GM12865 (cell line): ENCODE results near the gene TMEM179.

ENCODE experiments used
- DNase-seq: peaks from one replicate; pipeline ENCODE4 v3.0.0; 2010; ENCODE audit warnings: low read depth
- H3K4me3 ChIP-seq: 2 replicates; pipeline ENCODE4 v1.5.1; 2011; ENCODE audit warnings: mild to moderate bottlenecking, low read depth, low read length, control low read depth
- TF ChIP-seq, protein P1 (sequence below): IDR thresholded peaks from 2 replicates; pipeline ENCODE4 v1.5.1; 2011; ENCODE audit warnings: low read length, control low read depth, low read depth, inconsistent platforms; ENCODE audit not compliant: insufficient read depth; ENCODE audit errors: missing control alignments

TMEM179 gene

DNA sequence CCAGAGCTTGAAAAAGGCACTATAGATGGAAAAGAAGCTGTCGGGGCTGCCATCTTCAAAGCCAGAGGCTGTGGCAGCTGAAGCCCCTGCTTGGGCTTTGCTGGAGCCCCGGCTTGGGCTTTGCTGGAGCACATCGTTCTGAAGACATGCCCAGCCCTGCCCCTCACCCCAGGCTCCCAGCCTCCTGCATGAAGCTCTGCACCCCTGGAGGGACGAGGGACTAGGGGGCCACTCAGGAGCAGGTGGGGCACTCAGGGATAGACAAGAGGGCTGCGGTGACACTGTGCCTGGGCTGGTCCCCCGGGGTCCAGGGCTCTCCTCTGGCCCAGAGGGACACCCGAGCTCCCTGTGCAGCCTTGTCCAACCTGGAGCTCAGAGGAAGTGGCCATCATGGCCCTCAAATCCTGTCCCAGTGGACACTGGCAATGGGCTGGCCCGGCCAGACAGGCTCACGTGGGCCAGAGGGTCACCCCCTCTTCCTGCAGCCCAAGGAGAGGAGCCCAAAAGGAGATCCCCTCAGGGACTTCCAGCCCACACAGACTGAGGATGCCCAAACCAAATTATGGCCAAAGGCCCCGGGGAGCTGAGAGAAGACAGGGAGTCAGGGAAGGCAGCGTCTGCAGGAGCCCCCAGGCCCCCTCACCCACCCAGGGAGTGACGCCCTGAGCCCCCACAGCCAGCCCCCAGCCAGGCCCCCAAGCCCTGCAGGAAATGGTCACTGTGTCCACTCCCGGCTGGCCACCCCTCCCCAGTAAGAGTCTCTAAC is 48.1 kb downstream of the TMEM179 start:
- TF ChIP-seq, protein P1, sequence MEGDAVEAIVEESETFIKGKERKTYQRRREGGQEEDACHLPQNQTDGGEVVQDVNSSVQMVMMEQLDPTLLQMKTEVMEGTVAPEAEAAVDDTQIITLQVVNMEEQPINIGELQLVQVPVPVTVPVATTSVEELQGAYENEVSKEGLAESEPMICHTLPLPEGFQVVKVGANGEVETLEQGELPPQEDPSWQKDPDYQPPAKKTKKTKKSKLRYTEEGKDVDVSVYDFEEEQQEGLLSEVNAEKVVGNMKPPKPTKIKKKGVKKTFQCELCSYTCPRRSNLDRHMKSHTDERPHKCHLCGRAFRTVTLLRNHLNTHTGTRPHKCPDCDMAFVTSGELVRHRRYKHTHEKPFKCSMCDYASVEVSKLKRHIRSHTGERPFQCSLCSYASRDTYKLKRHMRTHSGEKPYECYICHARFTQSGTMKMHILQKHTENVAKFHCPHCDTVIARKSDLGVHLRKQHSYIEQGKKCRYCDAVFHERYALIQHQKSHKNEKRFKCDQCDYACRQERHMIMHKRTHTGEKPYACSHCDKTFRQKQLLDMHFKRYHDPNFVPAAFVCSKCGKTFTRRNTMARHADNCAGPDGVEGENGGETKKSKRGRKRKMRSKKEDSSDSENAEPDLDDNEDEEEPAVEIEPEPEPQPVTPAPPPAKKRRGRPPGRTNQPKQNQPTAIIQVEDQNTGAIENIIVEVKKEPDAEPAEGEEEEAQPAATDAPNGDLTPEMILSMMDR: no peak
- H3K4me3 ChIP-seq: no peak overlapping the region
- DNase-seq: no peak

DNA sequence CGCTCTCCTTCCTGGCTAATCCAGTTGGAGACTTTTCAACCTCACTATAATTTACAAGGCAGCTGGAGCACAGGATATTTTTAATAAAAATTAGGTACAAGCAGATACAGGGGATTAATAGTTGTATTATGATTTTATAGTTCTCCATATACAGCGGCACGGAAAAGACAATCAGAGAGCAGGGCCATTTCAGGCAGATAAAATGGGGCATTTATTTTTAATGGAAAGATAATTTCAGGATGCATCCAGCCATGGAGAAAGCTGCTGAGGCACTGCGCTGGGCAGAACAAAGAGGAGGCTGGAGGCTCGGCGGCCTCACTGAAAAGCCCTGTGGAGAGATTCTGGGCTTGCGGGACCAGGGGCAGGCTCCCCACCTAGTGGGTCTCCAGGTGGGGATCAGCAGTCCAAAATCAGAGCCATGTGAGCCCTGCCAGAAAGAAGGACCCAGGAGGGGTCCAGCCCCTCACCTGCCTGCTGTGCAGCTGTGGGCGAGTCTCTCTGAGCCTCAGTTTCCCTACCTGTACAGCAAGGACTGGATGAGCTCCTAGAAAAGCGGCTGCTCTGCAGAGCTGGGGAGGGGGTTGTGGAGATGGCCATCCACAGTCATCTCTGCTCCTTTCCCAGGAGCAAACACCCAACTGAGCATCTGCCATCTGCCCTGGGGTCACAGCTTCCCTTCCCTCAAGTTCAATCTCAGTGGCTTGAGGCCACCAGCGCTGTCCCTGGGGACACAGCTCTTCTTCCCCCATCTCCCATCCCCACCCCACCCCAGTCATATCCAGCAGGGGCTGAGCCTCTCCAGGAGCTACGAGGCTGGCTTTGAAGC is 48.9 kb downstream of the TMEM179 start:
- TF ChIP-seq, protein P1: no peak
- no peak overlapping the region for H3K4me3 ChIP-seq
- DNase-seq: no peak

DNA sequence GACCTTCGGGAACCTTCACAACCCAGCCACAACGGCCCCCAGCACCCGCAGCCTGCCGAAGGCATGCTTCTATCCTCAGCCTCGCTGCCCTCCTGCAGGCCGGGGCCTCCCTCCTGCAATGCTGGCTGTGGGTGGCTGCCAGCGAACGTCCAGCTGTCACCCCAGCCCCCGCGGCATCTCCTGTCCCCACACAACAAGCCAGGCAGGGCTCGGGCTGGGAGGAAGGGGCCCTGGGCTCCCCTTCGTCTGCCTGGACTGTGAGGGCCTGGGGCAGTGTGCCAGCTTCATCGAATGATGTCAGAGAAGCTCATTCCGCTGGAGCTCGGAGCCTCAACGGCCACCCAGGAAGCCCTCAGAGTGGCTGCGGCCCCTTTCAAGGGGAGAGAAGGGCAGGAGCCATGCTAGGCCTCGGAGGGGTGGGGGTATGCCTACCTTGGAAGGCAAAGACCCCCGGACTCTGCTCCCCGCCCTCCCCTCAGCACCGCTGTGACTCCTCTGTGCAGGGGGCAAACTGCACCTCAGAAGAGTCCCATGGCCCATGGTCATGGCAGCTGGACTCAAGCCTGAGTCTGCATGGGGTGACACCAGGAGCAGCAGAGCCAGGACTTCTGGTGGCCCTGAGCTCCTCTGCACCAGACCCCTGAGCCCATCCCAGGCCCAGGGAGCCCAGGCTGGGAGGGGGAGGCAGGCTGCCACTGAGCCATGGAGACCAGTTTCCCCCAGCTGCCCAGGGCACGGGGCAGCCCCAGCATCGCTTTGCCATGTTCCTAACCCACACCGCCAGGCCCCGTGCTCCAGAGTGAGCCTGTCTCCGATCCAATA is 49.8 kb downstream of the TMEM179 start:
- H3K4me3 ChIP-seq: no peak overlapping the region
- TF ChIP-seq, protein P1: no peak
- no peak for DNase-seq

DNA sequence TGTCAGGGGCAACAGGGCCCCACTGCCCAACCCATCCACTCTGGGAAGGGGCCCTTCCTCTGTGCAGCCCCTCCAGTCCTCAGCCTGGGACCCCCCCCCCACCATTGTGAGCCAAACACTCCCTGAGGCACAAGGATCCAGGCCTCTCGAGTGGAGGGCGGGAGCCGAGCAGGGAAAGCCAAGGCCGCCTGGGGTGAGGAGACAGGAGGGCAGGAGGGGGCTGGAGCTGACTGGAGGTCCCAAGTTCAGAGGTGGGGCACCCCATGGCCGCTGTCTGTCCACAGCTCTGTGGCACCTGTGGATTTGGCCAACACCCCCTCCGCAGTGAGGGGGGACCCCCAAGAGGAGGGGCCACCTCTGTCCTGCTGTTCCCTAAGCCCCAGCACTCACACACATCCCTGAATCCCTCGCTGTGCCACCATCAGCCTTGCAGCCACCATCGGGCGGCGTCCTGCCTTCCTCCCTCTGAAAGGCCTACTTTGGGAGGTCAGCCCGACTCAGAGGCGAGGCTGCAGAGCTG is 50.4 kb downstream of the TMEM179 start:
- DNase-seq: no peak
- H3K4me3 ChIP-seq: no peak overlapping the region
- TF ChIP-seq, protein P1: no peak

GRCh38 chr14:104553166-104554087 is 51.1 kb downstream of the TMEM179 start:
- H3K4me3 ChIP-seq: no peak overlapping the region
- TF ChIP-seq, protein P1: no peak
- DNase-seq: no peak
